Transverse colon (tissue), 4 donors: ENCODE measurements around the gene SOD2. TPM values are rescaled to one million over a fixed set of nuclear protein-coding genes. Genes with fewer than 3 reads are reported as not detected.
"Not testable (repeated sequence)": the region's sequence is repeated elsewhere in the genome, so short reads cannot be mapped to it uniquely, and the experiment has no call there.

Experiments used
- DNase-seq: peaks from one replicate; pipeline ENCODE4 v3.0.0-alpha.2; 2019
- H3K27ac ChIP-seq, 4 donors: fragments of 200-600 bp; sonication (generic); 2 replicates each; pipeline ENCODE4 v1.5.1; 2016 to 2018; ENCODE audit warnings: inconsistent platforms in 4 of 4
- H3K27me3 ChIP-seq: fragments of 200-600 bp; sonication (generic); 2 replicates; pipeline ENCODE4 v1.5.1; 2017; ENCODE audit warnings: inconsistent platforms
- H3K36me3 ChIP-seq, 4 donors: fragments of 200-600 bp; sonication (generic); 2 replicates each; pipeline ENCODE4 v1.5.1; 2017 to 2019; ENCODE audit warnings: inconsistent platforms in 4 of 4
- H3K4me1 ChIP-seq, 4 donors: fragments of 200-600 bp; sonication (generic); 2 replicates each; pipeline ENCODE4 v1.5.1; 2017 to 2020; ENCODE audit warnings: inconsistent platforms in 4 of 4
- H3K4me3 ChIP-seq, 4 donors: fragments of 200-600 bp; sonication (generic); 1 replicate in 1 of 4; 2 replicates in 3 of 4; pipeline versions ENCODE4 v1.5.1 to v1.6.1; 2017 to 2019; ENCODE audit warnings: inconsistent platforms in 4 of 4
- H3K9me3 ChIP-seq, 2 donors: fragments of 200-600 bp; sonication (generic); 2 replicates each; pipeline ENCODE4 v1.5.1; 2017 to 2019; ENCODE audit warnings: inconsistent platforms in 2 of 2
- CTCF ChIP-seq, 5 experiments: fragments of 200-600 bp in 3 of 5; fragments of 450-650 bp in 2 of 5; sonication (generic) in 3 of 5; IDR thresholded peaks; 1 replicate in 2 of 5; 2 replicates in 3 of 5; pipeline ENCODE4 v1.5.1; 2016 to 2017; ENCODE audit warnings: antibody characterized with exemption in 5 of 5, inconsistent platforms in 3 of 5, mild to moderate bottlenecking in 2 of 5, moderate library complexity in 1 of 5
- EP300 ChIP-seq: sonication (generic); formaldehyde crosslinking; IDR thresholded peaks from one replicate; pipeline ENCODE4 v1.6.1; 2017; ENCODE audit warnings: antibody characterized with exemption, low read depth
- POLR2A ChIP-seq: fragments of 450-650 bp; IDR thresholded peaks from one replicate; pipeline ENCODE4 v1.6.1; 2016; ENCODE audit warnings: antibody characterized with exemption, mild to moderate bottlenecking, moderate library complexity
- POLR2AphosphoS5 ChIP-seq, 3 donors: sonication (generic); formaldehyde crosslinking; IDR thresholded peaks; one replicate each; pipeline ENCODE4 v1.6.1; 2016; ENCODE audit warnings: antibody characterized with exemption in 3 of 3
- WGBS, 2 donors: methylation state at CpG; one replicate each; pipeline ENCODE4 v1.1.5; 2018; ENCODE audit warnings: low coverage in 1 of 2; 5-methylcytosine and 5-hydroxymethylcytosine counted together
- in situ Hi-C, 4 donors: fragments of 200-750 bp; cut with MboI; loops; one replicate each; pipeline versions ENCODE4 v1.15.0 to v1.15.1; 2017; ENCODE audit warnings: low sequenced_read_pairs in 3 of 4, low pct_ligation_motif_present in 1 of 4, low pct_unique_long_range_greater_than_20kb in 1 of 4
- intact Hi-C: fragments of 100-400 bp; cut with DNase I; formaldehyde crosslinking; loops from one replicate; pipeline ENCODE4 v1.15.1; 2023; ENCODE audit warnings: low total_unique reads
- total RNA-seq, 4 donors: library from RNA; depleted of rRNA; stranded (reverse); fragments of >200 nt; gene quantifications; one replicate each; pipeline ENCODE4 v1.1.0, GENCODE V29; 2016

Gene SOD2
- total RNA-seq, 4 donors from 2014 or later = 170 to 272 (median 224) TPM

- intact Hi-C loops (no loop called here), in situ Hi-C loops (no loop called here)
- H3K9me3 ChIP-seq = no peaks in the 10 kb centered on the region
- H3K27ac ChIP-seq = peak overlapping the region; percentile 74 to 78 (median 76)
- no peak for DNase-seq
- H3K4me1 ChIP-seq = peaks cover 15 to 33% (median 20%) of the 10 kb centered on the region in 4 donors
- no peak overlapping the region for H3K4me3 ChIP-seq
- H3K36me3 ChIP-seq = no peaks in the 10 kb centered on the region
- WGBS, 2 donors = 37 to 63% methylated on average over 5 of the region's 5 CpGs
- no peak for TF ChIP-seq EP300
- TF ChIP-seq POLR2A = no peak
- TF ChIP-seq CTCF (IDR thresholded peaks at IDR 0.05) = no peak
- TF ChIP-seq POLR2AphosphoS5 (IDR thresholded peaks at IDR 0.05) = no peak
- no peaks in the 10 kb centered on the region for H3K27me3 ChIP-seq
These were observed 21.4 kb upstream of the SOD2 start for GRCh38 chr6:159714404-159714803.

- Histone ChIP-seq H3K9me3 (no peaks in the 10 kb centered on the region), H3K4me1 (peaks cover 15 to 33% (median 20%) of the 10 kb centered on the region in 4 donors), H3K27ac (peak overlapping the region in 3 of 4 donors; percentile 74 to 78 (median 75)), H3K27me3 (no peaks in the 10 kb centered on the region), H3K4me3 (no peak overlapping the region), H3K36me3 (no peaks in the 10 kb centered on the region)
- in situ Hi-C loops = no loop called here
- DNase-seq = no peak
- 78 to 82% methylated on average over 6 to 7 of the region's 7 CpGs for WGBS, 2 donors
- TF ChIP-seq CTCF (IDR thresholded peaks at IDR 0.05) (no peak), POLR2AphosphoS5 (IDR thresholded peaks at IDR 0.05) (no peak), POLR2A (no peak), EP300 (no peak)
- intact Hi-C loops = no loop called here
These were observed 20.9 kb upstream of the SOD2 start for GRCh38 chr6:159713984-159714383.

GRCh38 chr6:159712389-159712788, 19.3 kb upstream of the SOD2 start:
- in situ Hi-C loops, H3K27ac ChIP-seq, H3K9me3 ChIP-seq, intact Hi-C loops, H3K4me3 ChIP-seq, H3K27me3 ChIP-seq, H3K36me3 ChIP-seq, DNase-seq: not testable (repeated sequence)
- peaks cover 15 to 30% (median 20%) of the 10 kb centered on the region in 4 donors for H3K4me1 ChIP-seq
- WGBS, 2 donors = 76 to 81% methylated on average over 3 of the region's 3 CpGs

GRCh38 chr6:159710603-159711002, 17.6 kb upstream of the SOD2 start:
- H3K27ac ChIP-seq, H3K36me3 ChIP-seq, DNase-seq, H3K27me3 ChIP-seq, H3K9me3 ChIP-seq, intact Hi-C loops, H3K4me3 ChIP-seq, in situ Hi-C loops: not testable (repeated sequence)
- WGBS, 2 donors = 77 to 79% methylated on average over 3 to 4 of the region's 4 CpGs
- H3K4me1 ChIP-seq = peaks cover 7 to 16% (median 14%) of the 10 kb centered on the region in 4 donors

- no peak for TF ChIP-seq POLR2A
- TF ChIP-seq EP300 = peak; percentile 59
- TF ChIP-seq POLR2AphosphoS5 (IDR thresholded peaks at IDR 0.05) = peak; percentile 45 to 84 (median 82)
- no peak for TF ChIP-seq CTCF (IDR thresholded peaks at IDR 0.05)
These were observed 8.5 kb upstream of the SOD2 start for GRCh38 chr6:159701413-159701999.

More at GRCh38 chr6:159701413-159701999, 8.5 kb upstream of the SOD2 start:
- Histone ChIP-seq H3K27me3 (no peaks in the 10 kb centered on the region), H3K9me3 (no peaks in the 10 kb centered on the region), H3K36me3 (no peaks in the 10 kb centered on the region), H3K4me1 (peaks cover 4 to 34% (median 11%) of the 10 kb centered on the region in 4 donors), H3K27ac (peak overlapping the region; percentile 36 to 81 (median 77)), H3K4me3 (no peak overlapping the region)
- WGBS, 2 donors = 35 to 69% methylated on average over 2 to 7 of the region's 7 CpGs
- intact Hi-C loops (no loop called here), in situ Hi-C loops (no loop called here)
- DNase-seq = no peak
